Mammary epithelial cell (primary cell): ENCODE results near the gene UTP14A.

Source experiments
- EZH2 ChIP-seq: IDR thresholded peaks from 2 replicates; pipeline ENCODE4 v1.6.1; 2012; ENCODE audit warnings: low read length, inconsistent platforms, borderline replicate concordance
- TF ChIP-seq, protein P1 (sequence below), 2 donors: IDR thresholded peaks in 1 of 2; conservative IDR thresholded peaks in 1 of 2; 2 replicates each; pipeline ENCODE4 v1.5.1; 2011 to 2012; ENCODE audit warnings: inconsistent platforms in 2 of 2, low read length in 2 of 2, mild to moderate bottlenecking in 2 of 2, control low read depth in 1 of 2, low read depth in 1 of 2; ENCODE audit not compliant: insufficient read depth in 1 of 2; ENCODE audit errors: extremely low read depth in 1 of 2

- TF ChIP-seq EZH2: no peak
- TF ChIP-seq, protein P1, sequence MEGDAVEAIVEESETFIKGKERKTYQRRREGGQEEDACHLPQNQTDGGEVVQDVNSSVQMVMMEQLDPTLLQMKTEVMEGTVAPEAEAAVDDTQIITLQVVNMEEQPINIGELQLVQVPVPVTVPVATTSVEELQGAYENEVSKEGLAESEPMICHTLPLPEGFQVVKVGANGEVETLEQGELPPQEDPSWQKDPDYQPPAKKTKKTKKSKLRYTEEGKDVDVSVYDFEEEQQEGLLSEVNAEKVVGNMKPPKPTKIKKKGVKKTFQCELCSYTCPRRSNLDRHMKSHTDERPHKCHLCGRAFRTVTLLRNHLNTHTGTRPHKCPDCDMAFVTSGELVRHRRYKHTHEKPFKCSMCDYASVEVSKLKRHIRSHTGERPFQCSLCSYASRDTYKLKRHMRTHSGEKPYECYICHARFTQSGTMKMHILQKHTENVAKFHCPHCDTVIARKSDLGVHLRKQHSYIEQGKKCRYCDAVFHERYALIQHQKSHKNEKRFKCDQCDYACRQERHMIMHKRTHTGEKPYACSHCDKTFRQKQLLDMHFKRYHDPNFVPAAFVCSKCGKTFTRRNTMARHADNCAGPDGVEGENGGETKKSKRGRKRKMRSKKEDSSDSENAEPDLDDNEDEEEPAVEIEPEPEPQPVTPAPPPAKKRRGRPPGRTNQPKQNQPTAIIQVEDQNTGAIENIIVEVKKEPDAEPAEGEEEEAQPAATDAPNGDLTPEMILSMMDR (conservative IDR thresholded peaks at IDR 0.05 in 1 of 2, IDR thresholded peaks at IDR 0.05 in 1 of 2; ENCODE audit: extremely low read depth in 1 of 2, insufficient read depth in 1 of 2, low read depth in 1 of 2, low read length in 2 of 2): no peak
These were observed 39.2 kb downstream of the UTP14A start for GRCh38 chrX:129945131-129945530.
